Omental fat pad (tissue), 4 donors: Measurements from ENCODE around the gene MSH5. TPM values are rescaled to one million over a fixed set of nuclear protein-coding genes. Genes with fewer than 3 reads are reported as not detected.

ENCODE experiments used
- ATAC-seq: fragments of 150-250 bp; one replicate; pipeline ENCODE4 v1.9.1; 2016; ENCODE audit warnings: mild to moderate bottlenecking, moderate library complexity; ENCODE audit not compliant: low FRiP score
- DNase-seq: peaks from one replicate; pipeline ENCODE4 v3.0.0-alpha.2; 2019; ENCODE audit warnings: low spot score
- CTCF ChIP-seq, 3 donors: fragments of 450-650 bp; IDR thresholded peaks; one replicate each; pipeline ENCODE4 v1.5.1; 2016 to 2017; ENCODE audit warnings: antibody characterized with exemption in 3 of 3, mild to moderate bottlenecking in 3 of 3, moderate library complexity in 2 of 3
- total RNA-seq, 4 donors: library from RNA; depleted of rRNA; stranded (reverse); fragments of >200 nt; gene quantifications; one replicate each; pipeline ENCODE4 v1.1.0, GENCODE V29; 2016

The MSH5 gene
- total RNA-seq, 4 donors from 2014 or later: 5.4 to 17.0 (median 7.3) TPM

GRCh38 chr6:31736021-31736767 is 3.6 kb upstream of the MSH5 start, which contains the start of gene CLIC1:
Gene CLIC1, minus strand, starts transcription at chr6:31736530. Its CDS starts 230 bp downstream, at chr6:31736300.
- DNase-seq: peak; percentile 83
- ATAC-seq: peak; percentile 74
- no peak for TF ChIP-seq CTCF (IDR thresholded peaks at IDR 0.05)

GRCh38 chr6:31736768-31737314 is 3.0 kb upstream of the MSH5 start:
- DNase-seq (no peak), ATAC-seq (no peak)
- no peak for TF ChIP-seq CTCF (IDR thresholded peaks at IDR 0.05)

- no peak for ATAC-seq
- DNase-seq: no peak
- no peak for TF ChIP-seq CTCF (IDR thresholded peaks at IDR 0.05)
Observed at GRCh38 chr6:31737315-31737990, 2.4 kb upstream of the MSH5 start.

- ATAC-seq (no peak), DNase-seq (no peak)
- no peak for TF ChIP-seq CTCF (IDR thresholded peaks at IDR 0.05)
Observed at GRCh38 chr6:31737991-31738979, 1.5 kb upstream of the MSH5 start.

GRCh38 chr6:31740397-31741223 is 805 bp downstream of the MSH5 start:
- no peak for DNase-seq
- ATAC-seq: no peak
- TF ChIP-seq CTCF (IDR thresholded peaks at IDR 0.05): no peak

GRCh38 chr6:31741815-31742214 is 2.0 kb downstream of the MSH5 start:
- TF ChIP-seq CTCF (IDR thresholded peaks at IDR 0.05): no peak
- no peak for DNase-seq
- no peak for ATAC-seq
